ENCODE results near the gene TAS2R38. TPM values are rescaled to one million over a fixed set of nuclear protein-coding genes. Genes with fewer than 3 reads are reported as not detected.

The TAS2R38 gene
- total and polyA plus RNA-seq, 8 donors: not detected

GRCh38 chr7:142001163-142001874, 27.7 kb upstream of the TAS2R38 start:
- no peaks in the 10 kb centered on the region for H3K36me3 ChIP-seq
- peak in 1 of 2 donors; percentile 28 for DNase-seq
- H3K4me1 ChIP-seq: no peaks in the 10 kb centered on the region
- no peaks in the 10 kb centered on the region for H3K27me3 ChIP-seq
- intact Hi-C loops (cut with DNase I; ENCODE audit: low total_unique reads): no loop called here
- TF ChIP-seq POLR2A (IDR thresholded peaks at IDR 0.05) (no peak), CTCF (IDR thresholded peaks at IDR 0.05) (no peak), EP300 (IDR thresholded peaks at IDR 0.05) (no peak), POLR2AphosphoS5 (IDR thresholded peaks at IDR 0.05) (no peak)
- 57 to 71% (median 59%) methylated on average over 4 of the region's 4 CpGs for WGBS, 5 donors
- H3K9me3 ChIP-seq: no peaks in the 10 kb centered on the region
- no peak overlapping the region for H3K27ac ChIP-seq
- no peak overlapping the region for H3K4me3 ChIP-seq

GRCh38 chr7:142000244-142000643, 26.7 kb upstream of the TAS2R38 start:
- Histone ChIP-seq H3K36me3 (no peaks in the 10 kb centered on the region), H3K4me1 (no peaks in the 10 kb centered on the region), H3K4me3 (no peak overlapping the region), H3K27me3 (no peaks in the 10 kb centered on the region), H3K27ac (no peak overlapping the region), H3K9me3 (no peaks in the 10 kb centered on the region)
- no peak for TF ChIP-seq CTCF (IDR thresholded peaks at IDR 0.05)
- no peak for TF ChIP-seq EP300 (IDR thresholded peaks at IDR 0.05)
- TF ChIP-seq POLR2AphosphoS5 (IDR thresholded peaks at IDR 0.05): no peak
- no peak for TF ChIP-seq POLR2A (IDR thresholded peaks at IDR 0.05)
- DNase-seq: no peak
- 77 to 96% (median 93%) methylated on average over 3 of the region's 3 CpGs for WGBS, 5 donors
- intact Hi-C loops (cut with DNase I; ENCODE audit: low total_unique reads): no loop called here

GRCh38 chr7:141999058-141999623, 25.6 kb upstream of the TAS2R38 start:
- intact Hi-C loops (cut with DNase I; ENCODE audit: low total_unique reads): no loop called here
- H3K36me3 ChIP-seq: no peaks in the 10 kb centered on the region
- H3K9me3 ChIP-seq: no peaks in the 10 kb centered on the region
- no peaks in the 10 kb centered on the region for H3K4me1 ChIP-seq
- DNase-seq: peak in 1 of 2 donors; percentile 26
- no peaks in the 10 kb centered on the region for H3K27me3 ChIP-seq
- 32 to 48% (median 40%) methylated on average over 4 of the region's 4 CpGs for WGBS, 5 donors
- TF ChIP-seq POLR2A (IDR thresholded peaks at IDR 0.05) (no peak), EP300 (IDR thresholded peaks at IDR 0.05) (no peak), POLR2AphosphoS5 (IDR thresholded peaks at IDR 0.05) (no peak), CTCF (IDR thresholded peaks at IDR 0.05) (no peak)
- H3K27ac ChIP-seq: no peak overlapping the region
- no peak overlapping the region for H3K4me3 ChIP-seq

GRCh38 chr7:141993354-141993753, 19.8 kb upstream of the TAS2R38 start:
- 44 to 75% (median 57%) methylated on average over 1 of the region's 1 CpG for WGBS, 5 donors

More at GRCh38 chr7:141993354-141993753, 19.8 kb upstream of the TAS2R38 start:
- TF ChIP-seq POLR2AphosphoS5 (IDR thresholded peaks at IDR 0.05) (no peak), POLR2A (IDR thresholded peaks at IDR 0.05) (no peak), CTCF (IDR thresholded peaks at IDR 0.05) (no peak), EP300 (IDR thresholded peaks at IDR 0.05) (no peak)
- Histone ChIP-seq H3K27ac (no peak overlapping the region), H3K4me3 (no peak overlapping the region), H3K4me1 (no peaks in the 10 kb centered on the region), H3K9me3 (no peaks in the 10 kb centered on the region), H3K27me3 (no peaks in the 10 kb centered on the region), H3K36me3 (no peaks in the 10 kb centered on the region)
- no peak for DNase-seq
- intact Hi-C loops (cut with DNase I; ENCODE audit: low total_unique reads): no loop called here

All from stomach (tissue), 9 donors.